HEK293 (cell line): ENCODE measurements around the gene EIPR1.

Experiments
- CTCF ChIP-seq: fragments of 450-650 bp; formaldehyde crosslinking; IDR thresholded peaks from 2 replicates; pipeline ENCODE4 v1.5.1; 2016; ENCODE audit warnings: missing biosample characterization, missing genetic modification characterization
- GLI2 ChIP-seq: fragments of 450-650 bp; formaldehyde crosslinking; IDR thresholded peaks from 2 replicates; pipeline ENCODE4; 2017; ENCODE audit warnings: missing biosample characterization, missing genetic modification characterization, low read depth, borderline replicate concordance
- HOXA7 ChIP-seq: sonication (generic); formaldehyde crosslinking; IDR thresholded peaks from 2 replicates; pipeline ENCODE4 v1.8.1; 2022; ENCODE audit warnings: missing genetic modification reagents, borderline replicate concordance
- KLF16 ChIP-seq: fragments of 450-650 bp; formaldehyde crosslinking; IDR thresholded peaks from 2 replicates; pipeline ENCODE4 v1.5.1; 2017; ENCODE audit warnings: missing biosample characterization, missing genetic modification characterization
- OSR2 ChIP-seq: fragments of 450-650 bp; formaldehyde crosslinking; IDR thresholded peaks from 2 replicates; pipeline ENCODE4 v1.5.1; 2016; ENCODE audit warnings: missing biosample characterization, missing genetic modification characterization
- PATZ1 ChIP-seq: fragments of 450-650 bp; formaldehyde crosslinking; IDR thresholded peaks from 2 replicates; pipeline ENCODE4 v1.5.1; 2016; ENCODE audit warnings: missing biosample characterization, missing genetic modification characterization
- PBX3 ChIP-seq: sonication (generic); formaldehyde crosslinking; IDR thresholded peaks from 2 replicates; pipeline ENCODE4 v1.8.1; 2022; ENCODE audit warnings: mild to moderate bottlenecking, moderate library complexity, missing genetic modification reagents
- PRDM1 ChIP-seq: fragments of 450-650 bp; formaldehyde crosslinking; IDR thresholded peaks from 2 replicates; pipeline ENCODE4; 2016; ENCODE audit warnings: missing biosample characterization, missing genetic modification characterization
- PRDM6 ChIP-seq: fragments of 450-650 bp; formaldehyde crosslinking; IDR thresholded peaks from 2 replicates; pipeline ENCODE4 v1.5.1; 2017; ENCODE audit warnings: missing biosample characterization, missing genetic modification characterization
- REST ChIP-seq: fragments of 450-650 bp; formaldehyde crosslinking; IDR thresholded peaks from 2 replicates; pipeline ENCODE4 v1.5.1; 2016; ENCODE audit warnings: missing biosample characterization, missing genetic modification characterization
- SP2 ChIP-seq: fragments of 450-650 bp; formaldehyde crosslinking; IDR thresholded peaks from 2 replicates; pipeline ENCODE4 v1.5.1; 2016; ENCODE audit warnings: missing biosample characterization, missing genetic modification characterization
- ZBTB20 ChIP-seq: fragments of 450-650 bp; formaldehyde crosslinking; IDR thresholded peaks from 2 replicates; pipeline ENCODE4 v1.5.1; 2016; ENCODE audit warnings: missing biosample characterization, missing genetic modification characterization
- ZNF121 ChIP-seq: fragments of 450-650 bp; formaldehyde crosslinking; IDR thresholded peaks from 2 replicates; pipeline ENCODE4 v1.5.1; 2016; ENCODE audit warnings: missing biosample characterization, missing genetic modification characterization
- ZNF324 ChIP-seq: fragments of 450-650 bp; formaldehyde crosslinking; IDR thresholded peaks from 2 replicates; pipeline ENCODE4 v1.5.1; 2016; ENCODE audit warnings: missing biosample characterization, missing genetic modification characterization

- no peak for TF ChIP-seq PRDM1 (tag by site-specific recombination)
- no peak for TF ChIP-seq OSR2
- TF ChIP-seq REST (tag by site-specific recombination): no peak
- no peak for TF ChIP-seq KLF16 (tag by site-specific recombination)
- TF ChIP-seq CTCF (tag by site-specific recombination): no peak
- TF ChIP-seq SP2 (tag by site-specific recombination): no peak
- no peak for TF ChIP-seq PRDM6 (tag by site-specific recombination)
- TF ChIP-seq GLI2 (tag by site-specific recombination): no peak
- TF ChIP-seq ZNF324 (tag by site-specific recombination): no peak
- no peak for TF ChIP-seq PATZ1 (tag by site-specific recombination)
- no peak for TF ChIP-seq HOXA7 (CRISPR knock-in tag)
- TF ChIP-seq PBX3: no peak
- no peak for TF ChIP-seq ZNF121 (tag by site-specific recombination)
- TF ChIP-seq ZBTB20 (tag by site-specific recombination): no peak
These were observed 64.9 kb downstream of the EIPR1 start for GRCh38 chr2:3312576-3313345.
